Peyer's patch (tissue), 4 donors: ENCODE measurements around the gene ECT2. TPM values are rescaled to one million over a fixed set of nuclear protein-coding genes. Genes with fewer than 3 reads are reported as not detected.
A peak's percentile ranks its signal among the peaks of the same experiment; 100 is the strongest.

Experiments
- DNase-seq, 3 donors: peaks; one replicate each; pipeline ENCODE4 v3.0.0-alpha.2; 2017 to 2019
- H3K27ac ChIP-seq, 4 donors: fragments of 200-600 bp; sonication (generic); one replicate each; pipeline ENCODE4 v1.5.1; 2016 to 2019
- H3K27me3 ChIP-seq, 2 donors: fragments of 200-600 bp; sonication (generic); one replicate each; pipeline ENCODE4 v1.5.1; 2019
- H3K36me3 ChIP-seq, 3 donors: fragments of 200-600 bp; sonication (generic); one replicate each; pipeline ENCODE4 v1.5.1; 2016 to 2019
- H3K4me1 ChIP-seq, 4 donors: fragments of 200-600 bp; sonication (generic); one replicate each; pipeline ENCODE4 v1.5.1; 2016 to 2019
- H3K4me3 ChIP-seq, 4 donors: fragments of 200-600 bp; sonication (generic); 1 replicate in 3 of 4; 2 replicates in 1 of 4; pipeline ENCODE4 v1.5.1; 2016 to 2019; ENCODE audit warnings: mild to moderate bottlenecking in 1 of 4
- H3K9me3 ChIP-seq, 4 donors: fragments of 200-600 bp; sonication (generic); one replicate each; pipeline ENCODE4 v1.5.1; 2016 to 2019; ENCODE audit warnings: mild to moderate bottlenecking in 1 of 4
- CTCF ChIP-seq, 6 experiments: fragments of 450-650 bp in 4 of 6; fragments of 200-600 bp in 2 of 6; sonication (generic) in 1 of 6; IDR thresholded peaks; one replicate each; pipeline ENCODE4 v1.5.1; 2017 to 2019; ENCODE audit warnings: antibody characterized with exemption in 6 of 6, mild to moderate bottlenecking in 3 of 6, moderate library complexity in 1 of 6
- POLR2A ChIP-seq, 2 donors: fragments of 450-650 bp; IDR thresholded peaks; one replicate each; pipeline ENCODE4 v1.5.1; 2017; ENCODE audit warnings: antibody characterized with exemption in 2 of 2, mild to moderate bottlenecking in 2 of 2, moderate library complexity in 2 of 2
- total RNA-seq, 4 donors: library from RNA; depleted of rRNA; stranded (reverse); fragments of >200 nt; gene quantifications; one replicate each; pipeline ENCODE4 v1.1.0, GENCODE V29; 2016

The ECT2 gene
- total RNA-seq, 4 donors from 2014 or later, result 8.9 to 11.2 (median 9.8) TPM

- Histone ChIP-seq H3K27me3 (no peaks in the 10 kb centered on the region), H3K9me3 (no peaks in the 10 kb centered on the region), H3K4me1 (peaks cover 0 to 12% (median 4%) of the 10 kb centered on the region in 4 donors), H3K4me3 (no peak overlapping the region), H3K36me3 (no peaks in the 10 kb centered on the region), H3K27ac (no peak overlapping the region)
- DNase-seq, result no peak
- TF ChIP-seq CTCF (IDR thresholded peaks at IDR 0.05), result no peak
- TF ChIP-seq POLR2A (IDR thresholded peaks at IDR 0.05), result no peak
Observed at GRCh38 chr3:172705170-172705569, 45.4 kb upstream of the ECT2 start.

GRCh38 chr3:172707030-172707429 lies 43.5 kb upstream of the ECT2 start:
- no peak overlapping the region for H3K27ac ChIP-seq
- H3K27me3 ChIP-seq, result no peaks in the 10 kb centered on the region
- H3K9me3 ChIP-seq, result no peaks in the 10 kb centered on the region
- no peak overlapping the region for H3K4me3 ChIP-seq
- no peaks in the 10 kb centered on the region for H3K36me3 ChIP-seq
- DNase-seq, result no peak
- TF ChIP-seq POLR2A (IDR thresholded peaks at IDR 0.05), result no peak
- H3K4me1 ChIP-seq, result peaks cover 0 to 15% (median 4%) of the 10 kb centered on the region in 4 donors

- H3K27me3 ChIP-seq, result no peaks in the 10 kb centered on the region
- no peaks in the 10 kb centered on the region for H3K9me3 ChIP-seq
- TF ChIP-seq CTCF (IDR thresholded peaks at IDR 0.05) (no peak), POLR2A (IDR thresholded peaks at IDR 0.05) (no peak)
- no peak overlapping the region for H3K27ac ChIP-seq
- no peak overlapping the region for H3K4me3 ChIP-seq
- no peak for DNase-seq
- H3K36me3 ChIP-seq, result no peaks in the 10 kb centered on the region
- H3K4me1 ChIP-seq, result peaks cover 0 to 15% (median 4%) of the 10 kb centered on the region in 4 donors
Observed at GRCh38 chr3:172707967-172708366, 42.6 kb upstream of the ECT2 start.

GRCh38 chr3:172708921-172709773 lies 41.4 kb upstream of the ECT2 start:
- H3K36me3 ChIP-seq, result no peaks in the 10 kb centered on the region
- H3K27ac ChIP-seq, result peak overlapping the region in 1 of 4 donors; percentile 8
- H3K27me3 ChIP-seq, result no peaks in the 10 kb centered on the region
- peaks cover 0 to 15% (median 4%) of the 10 kb centered on the region in 4 donors for H3K4me1 ChIP-seq
- no peak for DNase-seq
- TF ChIP-seq CTCF (IDR thresholded peaks at IDR 0.05) (no peak), POLR2A (IDR thresholded peaks at IDR 0.05) (no peak)
- peak overlapping the region in 1 of 4 donors; percentile 92 for H3K4me3 ChIP-seq
- no peaks in the 10 kb centered on the region for H3K9me3 ChIP-seq

- H3K36me3 ChIP-seq, result no peaks in the 10 kb centered on the region
- peaks cover 0 to 15% (median 4%) of the 10 kb centered on the region in 4 donors for H3K4me1 ChIP-seq
- no peaks in the 10 kb centered on the region for H3K9me3 ChIP-seq
- H3K4me3 ChIP-seq, result peak overlapping the region; percentile 63 to 92 (median 82)
- peak in 1 of 2 donors; percentile 17 for TF ChIP-seq POLR2A (IDR thresholded peaks at IDR 0.05)
- TF ChIP-seq CTCF (IDR thresholded peaks at IDR 0.05), result no peak
- H3K27me3 ChIP-seq, result no peaks in the 10 kb centered on the region
- peak in 2 of 3 donors; percentile 62 to 68 for DNase-seq
- H3K27ac ChIP-seq, result peak overlapping the region; percentile 75 to 92 (median 88)
Observed at GRCh38 chr3:172709774-172710663, 40.5 kb upstream of the ECT2 start.
